HUES6 (cell line): ENCODE data around the gene SLC45A2.
"Not testable (repeated sequence)": the region's sequence is repeated elsewhere in the genome, so short reads cannot be mapped to it uniquely, and the experiment has no call there.

Experiments used
- H3K27ac ChIP-seq: 2 replicates; pipeline ENCODE4 v1.7.0; 2013; ENCODE audit warnings: low read depth, mild to moderate bottlenecking, low read length, inconsistent platforms
- H3K27me3 ChIP-seq: 2 replicates; pipeline ENCODE4 v1.6.1; 2013; ENCODE audit warnings: low read length; ENCODE audit not compliant: control insufficient read depth, insufficient read depth
- H3K36me3 ChIP-seq: 2 replicates; pipeline ENCODE4 v1.6.1; 2013; ENCODE audit warnings: low read length; ENCODE audit not compliant: control insufficient read depth, insufficient read depth
- H3K4me1 ChIP-seq: 2 replicates; pipeline ENCODE4 v1.6.1; 2013; ENCODE audit warnings: low read length; ENCODE audit not compliant: control insufficient read depth, insufficient read depth
- H3K4me3 ChIP-seq: 2 replicates; pipeline ENCODE4 v1.5.1; 2013; ENCODE audit warnings: low read depth, low read length
- H3K9ac ChIP-seq: one replicate; pipeline ENCODE4 v1.6.1; 2013; ENCODE audit warnings: mild to moderate bottlenecking, low read length
- H3K9me3 ChIP-seq: 2 replicates; pipeline ENCODE4 v1.6.1; 2013; ENCODE audit warnings: low read depth, low read length; ENCODE audit not compliant: control insufficient read depth, insufficient read depth

The SLC45A2 gene, protein sequence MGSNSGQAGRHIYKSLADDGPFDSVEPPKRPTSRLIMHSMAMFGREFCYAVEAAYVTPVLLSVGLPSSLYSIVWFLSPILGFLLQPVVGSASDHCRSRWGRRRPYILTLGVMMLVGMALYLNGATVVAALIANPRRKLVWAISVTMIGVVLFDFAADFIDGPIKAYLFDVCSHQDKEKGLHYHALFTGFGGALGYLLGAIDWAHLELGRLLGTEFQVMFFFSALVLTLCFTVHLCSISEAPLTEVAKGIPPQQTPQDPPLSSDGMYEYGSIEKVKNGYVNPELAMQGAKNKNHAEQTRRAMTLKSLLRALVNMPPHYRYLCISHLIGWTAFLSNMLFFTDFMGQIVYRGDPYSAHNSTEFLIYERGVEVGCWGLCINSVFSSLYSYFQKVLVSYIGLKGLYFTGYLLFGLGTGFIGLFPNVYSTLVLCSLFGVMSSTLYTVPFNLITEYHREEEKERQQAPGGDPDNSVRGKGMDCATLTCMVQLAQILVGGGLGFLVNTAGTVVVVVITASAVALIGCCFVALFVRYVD

DNA sequence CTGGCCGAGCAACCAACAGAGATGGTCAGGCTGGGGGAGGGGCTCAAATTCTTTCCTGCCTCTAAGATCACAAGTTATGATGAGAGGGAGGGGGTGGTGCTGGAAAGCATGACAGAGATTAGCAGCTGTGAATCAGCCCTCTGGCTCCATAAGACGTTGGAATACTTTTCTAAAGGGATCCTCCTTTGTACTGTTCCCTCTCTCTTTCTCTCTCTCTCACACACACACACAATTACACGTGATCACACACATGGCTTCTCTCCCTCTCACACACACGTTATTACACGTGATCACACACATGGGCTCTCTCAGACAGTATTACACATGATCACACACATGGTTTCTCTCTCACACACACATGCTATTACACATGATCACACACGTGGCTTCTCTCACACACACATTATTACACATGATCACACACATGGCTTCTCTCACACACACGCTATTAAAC lies at the start of gene SLC45A2:
TSS of gene SLC45A2 (minus strand) at position 23 of the 454 bp plus-strand sequence. CDS start 110 bp downstream, outside the sequence.
- Histone ChIP-seq H3K9ac (no peak within 1 kb of the TSS), H3K36me3 (peaks cover 21% of the 10 kb centered on the region), H3K4me1 (peaks cover 18% of the 10 kb centered on the region), H3K9me3 (peaks cover 13% of the 10 kb centered on the region), H3K27ac (no peak within 1 kb of the TSS), H3K4me3 (no peak within 1 kb of the TSS; the same call in 1 of the 2 replicates), H3K27me3 (no peaks in the 10 kb centered on the region)

DNA sequence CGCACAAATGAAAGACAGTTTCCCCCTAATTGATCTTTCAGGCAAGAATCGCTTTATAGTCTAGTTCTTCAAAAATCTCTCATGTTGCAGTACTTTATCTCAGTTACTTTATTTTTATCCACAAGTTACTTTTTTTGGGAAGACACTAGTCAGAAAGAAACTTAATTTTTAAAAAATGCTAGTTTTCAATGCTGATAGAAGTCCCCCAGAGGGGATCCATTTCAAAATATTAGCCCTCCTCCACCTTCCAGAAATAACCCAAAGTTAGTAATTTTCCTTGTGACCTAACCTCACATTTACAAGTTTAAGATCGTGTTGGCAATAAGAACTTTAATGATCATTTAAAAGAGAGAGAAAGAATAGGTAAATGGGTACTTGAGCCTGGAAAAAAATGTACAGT lies 47.5 kb upstream of the SLC45A2 start:
- H3K9ac ChIP-seq: no peak overlapping the region

GRCh38 chr5:34031117-34031516 lies 46.6 kb upstream of the SLC45A2 start:
- Histone ChIP-seq H3K4me1 (no peaks in the 10 kb centered on the region), H3K4me3 (no peak overlapping the region), H3K27me3 (no peaks in the 10 kb centered on the region), H3K9ac (no peak overlapping the region), H3K36me3 (no peaks in the 10 kb centered on the region), H3K27ac (no peak overlapping the region), H3K9me3 (no peaks in the 10 kb centered on the region)

More for the DNA sequence above, 47.5 kb upstream of the SLC45A2 start:
- Histone ChIP-seq H3K4me3 (no peak overlapping the region), H3K27me3 (no peaks in the 10 kb centered on the region), H3K4me1 (no peaks in the 10 kb centered on the region), H3K36me3 (no peaks in the 10 kb centered on the region), H3K27ac (no peak overlapping the region), H3K9me3 (no peaks in the 10 kb centered on the region)

DNA sequence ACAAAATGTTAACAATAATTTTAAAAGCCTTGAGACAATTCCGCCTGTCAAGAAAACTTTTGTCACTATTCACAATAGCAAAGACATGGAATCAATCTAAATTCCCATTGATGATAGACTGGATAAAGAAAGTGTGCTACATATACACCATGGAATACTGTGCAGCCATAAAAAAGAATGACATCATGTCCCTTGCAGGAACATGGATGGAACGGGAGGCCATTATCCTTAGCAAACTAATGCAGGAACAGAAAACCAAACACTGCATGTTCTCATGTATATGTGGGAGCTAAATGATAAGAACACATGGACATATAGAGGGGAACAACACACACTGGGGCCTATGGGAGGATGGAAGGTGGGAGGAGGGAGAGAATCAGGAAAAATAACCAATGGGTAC lies 46.1 kb upstream of the SLC45A2 start:
- H3K4me1 ChIP-seq, H3K36me3 ChIP-seq, H3K27me3 ChIP-seq, H3K4me3 ChIP-seq, H3K27ac ChIP-seq, H3K9ac ChIP-seq, H3K9me3 ChIP-seq: not testable (repeated sequence)

- Histone ChIP-seq H3K9me3 (no peaks in the 10 kb centered on the region), H3K4me1 (no peaks in the 10 kb centered on the region), H3K9ac (no peak overlapping the region), H3K27me3 (no peaks in the 10 kb centered on the region), H3K27ac (no peak overlapping the region), H3K36me3 (no peaks in the 10 kb centered on the region), H3K4me3 (no peak overlapping the region)
Observed at GRCh38 chr5:34030048-34030447, 45.6 kb upstream of the SLC45A2 start.

GRCh38 chr5:34028349-34028748 lies 43.9 kb upstream of the SLC45A2 start:
- no peaks in the 10 kb centered on the region for H3K27me3 ChIP-seq
- H3K4me3 ChIP-seq: no peak overlapping the region
- H3K4me1 ChIP-seq: no peaks in the 10 kb centered on the region
- H3K36me3 ChIP-seq: no peaks in the 10 kb centered on the region
- no peak overlapping the region for H3K27ac ChIP-seq
- no peaks in the 10 kb centered on the region for H3K9me3 ChIP-seq
- no peak overlapping the region for H3K9ac ChIP-seq

- Histone ChIP-seq H3K4me3 (no peak overlapping the region), H3K36me3 (no peaks in the 10 kb centered on the region), H3K9ac (no peak overlapping the region), H3K4me1 (peaks cover 8% of the 10 kb centered on the region; the same call in 1 of the 2 replicates), H3K9me3 (no peaks in the 10 kb centered on the region), H3K27me3 (no peaks in the 10 kb centered on the region), H3K27ac (no peak overlapping the region)
Observed at GRCh38 chr5:34026089-34026761, 41.7 kb upstream of the SLC45A2 start.

- Histone ChIP-seq H3K4me3 (no peak overlapping the region), H3K36me3 (no peaks in the 10 kb centered on the region), H3K9me3 (no peaks in the 10 kb centered on the region), H3K27ac (no peak overlapping the region), H3K4me1 (peaks cover 8% of the 10 kb centered on the region; the same call in 1 of the 2 replicates), H3K9ac (no peak overlapping the region), H3K27me3 (no peaks in the 10 kb centered on the region)
Observed at GRCh38 chr5:34022121-34022705, 37.7 kb upstream of the SLC45A2 start.

DNA sequence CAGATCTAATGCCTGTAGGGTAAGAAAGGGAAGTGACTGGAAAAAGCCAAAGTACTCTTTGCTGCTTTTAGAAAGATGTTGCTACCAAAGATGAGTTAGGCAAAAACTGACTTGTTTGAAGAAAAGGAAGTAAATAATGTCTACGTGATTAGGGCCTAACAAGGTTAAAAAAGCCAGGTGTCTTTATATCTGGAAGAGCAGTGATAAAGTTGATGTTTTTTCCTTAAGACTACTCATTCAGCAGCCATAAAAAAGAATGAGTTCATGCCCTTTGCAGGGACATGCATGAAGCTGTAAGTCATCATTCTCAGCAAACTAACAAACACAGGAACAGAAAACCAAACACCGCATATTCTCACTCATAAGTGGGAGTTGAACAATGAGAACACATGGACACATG lies 36.8 kb upstream of the SLC45A2 start:
- Histone ChIP-seq H3K4me1 (peaks cover 8% of the 10 kb centered on the region; the same call in 1 of the 2 replicates), H3K9ac (no peak overlapping the region), H3K9me3 (no peaks in the 10 kb centered on the region), H3K27me3 (no peaks in the 10 kb centered on the region), H3K27ac (no peak overlapping the region), H3K4me3 (no peak overlapping the region), H3K36me3 (no peaks in the 10 kb centered on the region)

DNA sequence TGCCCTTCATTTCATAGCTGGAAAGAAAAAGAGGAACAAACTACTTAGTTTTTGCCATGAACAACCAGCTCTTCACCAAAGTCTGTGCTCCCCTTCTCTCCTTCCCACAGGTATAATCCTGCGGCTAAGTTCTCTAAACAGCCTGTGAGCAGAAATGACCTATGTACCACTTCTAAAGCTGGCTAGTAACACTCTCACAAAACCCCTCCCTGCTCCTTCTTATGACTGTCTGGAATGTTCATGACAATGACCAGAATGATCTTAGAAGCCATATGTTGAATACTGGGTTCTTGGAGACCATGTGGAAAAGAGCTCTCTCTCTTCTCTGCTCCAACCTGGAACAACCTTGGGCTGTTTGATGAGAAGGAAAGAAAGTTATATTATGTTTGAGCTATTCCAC lies 36.2 kb upstream of the SLC45A2 start:
- no peak overlapping the region for H3K4me3 ChIP-seq
- H3K27me3 ChIP-seq: no peaks in the 10 kb centered on the region
- H3K27ac ChIP-seq: no peak overlapping the region
- H3K4me1 ChIP-seq: peaks cover 8% of the 10 kb centered on the region; the same call in 1 of the 2 replicates
- no peaks in the 10 kb centered on the region for H3K9me3 ChIP-seq
- H3K36me3 ChIP-seq: no peaks in the 10 kb centered on the region
- H3K9ac ChIP-seq: no peak overlapping the region

DNA sequence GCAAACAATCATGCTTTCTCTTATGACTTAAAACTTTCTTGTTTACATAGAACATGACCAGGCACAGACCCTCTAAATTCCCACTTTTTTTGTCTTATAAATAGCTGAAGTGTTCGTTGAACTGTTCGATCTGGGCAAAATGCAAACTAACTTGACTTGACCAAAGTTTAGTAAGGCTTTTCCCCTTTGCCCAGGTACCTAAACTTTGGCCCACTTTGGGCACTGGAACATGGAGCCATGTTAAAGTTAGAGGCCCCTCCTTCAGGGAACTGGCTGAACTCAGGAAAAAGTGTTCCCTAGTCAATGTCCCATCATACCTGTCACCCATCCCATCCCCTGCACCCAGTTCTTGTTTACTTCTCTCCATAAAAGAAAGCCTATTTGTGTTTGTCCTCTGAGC lies 32.8 kb upstream of the SLC45A2 start:
- H3K4me1 ChIP-seq: peaks cover 4% of the 10 kb centered on the region; the same call in 1 of the 2 replicates
- no peaks in the 10 kb centered on the region for H3K27me3 ChIP-seq
- no peak overlapping the region for H3K27ac ChIP-seq
- H3K9me3 ChIP-seq: no peaks in the 10 kb centered on the region
- H3K9ac ChIP-seq: no peak overlapping the region
- no peaks in the 10 kb centered on the region for H3K36me3 ChIP-seq
- H3K4me3 ChIP-seq: no peak overlapping the region
